ENCODE data around the gene TNIP1.

DNA sequence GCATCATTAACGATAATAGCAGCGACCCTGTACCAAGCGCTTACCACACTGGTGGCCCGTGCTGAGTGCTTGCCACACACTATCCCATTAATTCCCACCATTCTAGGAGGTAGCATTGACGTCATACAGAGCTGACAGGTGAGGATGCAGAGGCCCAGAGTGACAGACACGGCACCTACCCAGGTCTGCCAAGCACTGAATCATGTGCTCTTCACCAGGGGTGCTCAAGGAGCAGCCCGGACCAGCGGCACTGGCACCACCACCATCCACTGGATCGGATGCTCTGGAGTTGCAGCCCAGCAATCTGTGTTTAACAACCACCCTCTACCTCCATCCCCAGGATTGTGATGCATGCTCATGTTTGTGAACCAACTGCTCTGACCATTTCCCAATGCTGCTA lies 3.4 kb downstream of the TNIP1 start:
- no peak for TF ChIP-seq SUZ12 (IDR thresholded peaks at IDR 0.05; ENCODE audit: extremely low read depth, insufficient read depth, insufficient read length)
- no peak for TF ChIP-seq ZNF274 (IDR thresholded peaks at IDR 0.05; ENCODE audit: low read depth, low read length)
- TF ChIP-seq YY1 (IDR thresholded peaks at IDR 0.05; ENCODE audit: insufficient read depth, insufficient read length): no peak
